NCI-H345 treated with DMSO at 0.1 percent for 48 hours (cell line): ENCODE data around the gene CXXC5.

Experiments
- DNase-seq: peaks from one replicate; lab custom pipeline; 2025; ENCODE audit not compliant: unreplicated experiment; lab: John Stamatoyannopoulos, UW

Gene CXXC5

DNA sequence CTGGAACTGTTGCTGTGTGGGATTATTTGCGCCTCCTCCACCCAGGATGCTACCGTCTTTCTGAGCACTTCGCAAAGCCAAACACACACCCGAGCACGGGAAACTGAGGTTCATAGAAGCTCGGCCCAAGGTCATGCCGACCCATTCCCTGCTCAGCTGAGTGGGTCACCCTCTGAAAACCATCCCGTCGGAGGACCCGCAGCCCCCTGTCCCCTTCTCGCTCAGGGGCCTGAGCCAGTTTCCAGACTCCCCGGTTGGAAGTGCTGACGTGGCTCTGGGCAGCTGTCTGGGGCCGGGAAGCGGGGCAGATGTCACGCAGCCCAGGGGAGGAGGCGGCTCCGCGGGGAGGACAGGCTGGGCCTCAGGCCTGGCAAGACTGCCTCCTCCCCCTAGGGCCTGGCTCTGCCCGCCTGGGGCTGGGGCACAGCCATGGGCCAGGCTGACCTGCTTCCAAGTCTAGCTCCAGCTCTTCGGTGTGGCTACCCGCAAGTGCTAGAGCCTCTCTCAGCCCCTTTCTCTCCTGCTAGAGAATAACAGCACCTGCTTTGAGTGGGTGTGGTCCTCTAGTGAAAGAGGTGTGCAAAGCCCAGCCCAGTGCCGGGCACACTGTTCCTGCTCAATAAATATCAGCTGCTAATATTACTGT, 9.9 kb upstream of the CXXC5 start:
- peak; percentile 72 for DNase-seq

DNA sequence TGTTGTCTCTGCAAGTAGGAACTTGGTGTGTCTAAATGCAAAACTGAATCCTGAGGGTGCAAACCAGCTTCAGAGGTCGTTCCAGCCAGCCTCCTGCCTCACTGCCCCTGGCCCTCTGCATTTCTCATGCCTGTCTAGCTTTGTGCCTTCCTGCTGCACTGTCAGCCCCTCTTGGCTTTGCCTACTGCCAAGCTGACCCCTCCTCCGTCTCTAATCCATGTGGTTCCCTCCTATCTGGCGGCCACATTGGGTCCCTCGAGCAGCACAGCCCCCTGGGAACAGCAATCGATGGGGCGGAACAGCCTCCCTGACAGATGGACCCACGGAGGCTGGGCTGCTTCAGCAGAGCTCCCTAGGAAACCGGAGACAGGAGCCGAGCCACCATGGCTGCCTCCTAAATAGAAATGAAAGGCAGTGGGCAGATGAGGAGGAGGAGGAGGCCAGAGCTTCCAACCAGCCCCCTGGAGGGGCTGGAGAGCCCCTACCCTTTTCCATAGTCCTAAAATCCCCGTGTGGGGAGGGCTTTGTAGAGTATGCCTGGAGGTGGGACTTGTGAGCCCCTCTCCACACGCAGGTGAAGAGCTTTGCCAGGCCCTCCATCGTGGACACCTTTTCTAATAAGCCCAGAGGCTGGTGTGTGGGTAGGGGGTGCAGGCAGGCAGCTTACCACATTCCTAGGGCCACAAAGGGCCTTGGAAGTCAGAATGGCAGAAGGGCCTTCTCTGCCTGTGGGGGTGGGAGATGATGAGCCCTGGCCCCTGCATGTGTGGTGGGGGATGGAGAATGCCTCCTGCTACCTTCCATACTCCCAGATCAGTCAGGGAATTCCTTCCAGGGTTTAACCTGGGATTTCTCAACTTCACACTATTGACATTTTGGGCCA, 9.2 kb upstream of the CXXC5 start:
- peak; percentile 37 for DNase-seq

DNA sequence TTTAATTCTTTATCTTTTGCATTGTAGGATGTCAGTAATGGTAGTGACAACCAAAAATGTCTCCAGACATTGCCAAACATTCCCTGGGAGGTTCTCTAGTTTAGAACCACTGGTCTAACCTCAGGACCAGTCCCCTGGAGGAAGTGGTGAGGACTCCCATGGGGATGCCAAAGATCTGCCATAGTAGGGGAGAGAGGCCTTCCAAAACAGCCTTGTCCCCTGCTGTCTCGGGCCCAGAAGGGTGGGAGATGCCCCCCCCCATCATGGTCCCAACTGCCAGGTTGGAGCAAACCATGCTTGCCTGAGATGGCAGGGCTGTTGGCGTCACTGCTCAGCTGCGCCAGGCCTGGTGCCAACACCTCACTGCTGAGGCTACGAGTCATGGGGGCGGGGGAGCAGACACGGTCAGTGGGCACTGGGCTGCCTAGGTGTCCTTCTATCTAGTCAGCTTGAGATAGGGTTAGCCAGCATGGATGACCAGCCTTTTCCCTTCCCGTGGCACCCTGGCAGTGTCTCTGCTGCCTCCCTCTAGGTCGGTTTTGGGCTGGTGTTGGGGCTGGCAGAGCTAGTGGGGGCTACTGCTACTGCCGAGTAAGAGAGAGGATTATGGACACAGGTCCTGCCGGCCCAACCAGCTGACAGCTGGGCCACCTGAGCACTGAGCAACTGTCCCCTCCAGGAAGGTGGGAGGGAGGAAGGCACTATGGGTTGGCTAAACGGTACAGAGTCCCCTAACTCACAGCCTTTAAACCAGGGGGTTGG, 8.3 kb upstream of the CXXC5 start:
- no peak for DNase-seq

DNA sequence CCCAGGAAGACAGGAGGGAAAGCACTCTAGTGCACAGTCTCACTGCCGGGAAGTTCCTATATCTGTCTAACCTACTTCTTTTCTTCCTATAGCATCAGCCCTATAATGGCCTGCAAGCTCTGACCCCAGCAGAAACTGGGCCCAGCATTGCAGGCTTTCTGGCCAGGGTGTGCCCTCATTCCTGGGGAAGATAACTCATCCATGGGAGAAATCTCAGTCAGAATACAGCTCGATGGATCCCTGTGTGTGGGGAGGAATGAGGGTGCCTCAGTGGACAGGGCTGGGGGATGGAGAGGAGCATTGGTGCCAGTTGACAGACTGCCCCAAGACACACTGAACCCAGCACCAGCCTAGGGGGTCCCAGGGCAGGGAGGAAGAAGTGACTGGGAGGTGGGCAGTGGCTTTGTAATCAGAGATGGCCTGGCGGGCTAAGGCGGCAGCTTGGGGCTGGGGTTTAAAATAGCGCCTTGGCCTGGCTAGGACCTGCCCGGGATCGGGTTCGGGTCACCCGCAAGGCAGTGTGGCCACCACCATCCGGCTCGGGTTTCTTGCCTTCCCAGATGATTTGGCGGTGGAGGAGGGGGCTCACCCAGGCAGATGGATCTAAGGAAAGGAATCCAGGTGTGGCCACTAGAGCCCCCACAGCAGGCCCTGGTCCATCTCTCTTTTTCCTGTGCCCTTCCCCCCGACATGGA, 7.6 kb upstream of the CXXC5 start:
- DNase-seq: no peak

DNA sequence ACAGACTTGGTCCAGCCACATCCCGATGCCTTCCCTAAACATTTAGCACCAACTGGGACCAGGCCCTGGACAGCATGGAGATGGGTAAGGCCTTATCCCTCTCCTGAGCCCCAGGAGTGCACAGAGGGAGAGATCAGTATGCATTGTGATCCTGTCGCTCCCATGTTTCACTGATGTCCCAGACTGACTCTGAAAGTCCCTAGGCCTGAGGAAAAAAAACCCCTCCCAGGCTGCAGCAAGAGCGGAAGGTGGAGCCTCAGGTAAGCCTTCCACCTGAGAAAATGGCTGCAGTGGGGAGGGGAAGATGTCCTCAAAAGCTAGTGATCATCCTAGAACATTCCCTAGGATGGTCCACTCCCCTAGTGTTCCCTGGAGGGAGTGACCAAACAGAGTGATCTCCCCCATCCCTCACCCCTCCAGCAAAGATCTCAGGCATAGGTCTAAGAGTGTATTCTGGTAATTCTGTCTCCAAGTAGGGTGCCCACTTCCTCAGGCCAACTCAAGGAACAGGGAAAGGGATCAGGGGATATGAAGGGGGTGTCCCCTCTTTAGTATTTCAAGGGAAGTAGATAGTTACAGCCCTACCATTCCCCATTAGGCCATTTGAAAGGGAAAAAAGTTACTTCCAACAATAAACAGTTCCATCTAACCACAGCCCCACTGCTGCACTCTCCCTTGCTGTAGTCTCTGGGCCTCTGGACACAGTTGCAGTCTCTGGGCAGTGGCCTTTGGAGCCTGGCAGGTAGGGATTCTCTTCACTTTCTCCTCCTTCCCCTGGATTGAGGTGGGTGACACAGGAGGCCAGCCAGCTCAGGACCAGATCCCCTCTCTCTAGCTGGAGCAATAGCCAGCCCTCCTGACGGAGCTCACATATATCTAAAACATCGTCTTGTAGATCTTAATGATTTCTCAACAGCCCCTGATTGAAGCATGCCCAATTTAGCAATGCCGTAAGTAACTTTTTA, 6.8 kb upstream of the CXXC5 start:
- no peak for DNase-seq

DNA sequence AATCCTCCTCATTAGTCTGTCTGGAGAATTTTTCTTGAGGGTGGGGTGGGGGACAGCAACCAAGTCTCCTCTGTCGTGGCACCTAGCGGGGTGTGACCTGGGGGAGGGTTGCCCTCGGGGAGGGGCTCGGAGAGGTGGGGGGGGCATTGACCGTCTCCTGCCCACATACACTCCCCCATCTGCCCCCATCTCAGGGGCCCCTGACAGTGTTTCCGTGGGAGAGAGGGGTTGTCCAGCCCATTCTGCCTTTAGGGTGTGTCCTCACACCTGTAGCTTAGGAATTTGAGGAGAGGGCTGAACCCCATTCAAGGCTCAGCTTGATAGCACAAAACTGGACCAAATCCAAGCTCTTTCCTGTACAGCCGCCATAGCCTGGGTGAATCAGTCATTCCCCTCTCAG, 5.9 kb upstream of the CXXC5 start:
- no peak for DNase-seq

DNA sequence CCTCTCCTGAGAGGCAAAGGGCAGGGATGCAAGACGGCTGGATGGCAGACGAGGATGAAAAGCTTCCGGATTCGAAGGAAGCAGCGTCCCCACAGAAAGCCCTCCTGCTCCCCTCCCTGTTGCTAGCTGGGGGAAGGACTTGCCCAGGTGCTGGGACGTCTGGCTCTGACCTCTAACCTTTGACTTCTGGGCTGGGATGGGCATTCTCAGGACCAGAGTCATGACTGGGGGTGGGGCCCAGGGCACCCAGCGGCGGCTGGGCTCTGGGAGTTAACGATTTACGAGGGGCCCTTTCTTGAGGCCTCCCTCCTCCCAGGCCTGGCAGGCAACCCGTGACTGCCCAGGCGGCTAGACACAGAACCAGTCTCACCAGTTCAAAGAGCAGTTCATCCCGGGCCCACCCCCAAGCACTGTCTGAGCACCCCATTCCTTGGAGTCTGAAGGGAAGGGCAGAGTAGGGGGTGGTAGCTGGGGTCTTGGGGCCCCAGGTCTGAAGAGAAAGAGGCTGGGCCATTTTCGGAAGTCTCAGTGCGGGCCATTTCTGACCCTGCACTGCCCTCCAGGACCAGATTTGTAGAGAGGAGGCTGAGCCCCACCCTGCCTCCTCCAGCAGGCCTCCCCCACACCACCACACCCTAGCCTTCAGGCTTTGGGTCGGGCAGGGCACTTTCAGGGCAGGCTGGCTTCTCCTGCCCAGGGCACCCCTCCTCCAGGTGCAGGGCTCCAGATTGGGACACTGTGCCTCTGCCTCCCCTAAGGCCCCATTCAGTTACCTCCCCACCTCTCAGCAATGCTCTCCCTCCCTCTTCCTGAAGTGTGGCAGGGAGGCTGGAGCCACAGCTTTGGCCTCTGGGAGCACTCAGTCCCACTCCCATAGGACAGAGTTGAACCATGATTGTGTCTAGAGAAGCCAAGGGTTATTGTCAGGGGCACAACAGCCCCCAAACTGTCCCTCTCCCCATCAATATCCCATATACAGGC, 5.0 kb upstream of the CXXC5 start:
- DNase-seq: no peak

- DNase-seq: no peak
These were observed 4.1 kb upstream of the CXXC5 start for GRCh38 chr5:139644001-139644456.

DNA sequence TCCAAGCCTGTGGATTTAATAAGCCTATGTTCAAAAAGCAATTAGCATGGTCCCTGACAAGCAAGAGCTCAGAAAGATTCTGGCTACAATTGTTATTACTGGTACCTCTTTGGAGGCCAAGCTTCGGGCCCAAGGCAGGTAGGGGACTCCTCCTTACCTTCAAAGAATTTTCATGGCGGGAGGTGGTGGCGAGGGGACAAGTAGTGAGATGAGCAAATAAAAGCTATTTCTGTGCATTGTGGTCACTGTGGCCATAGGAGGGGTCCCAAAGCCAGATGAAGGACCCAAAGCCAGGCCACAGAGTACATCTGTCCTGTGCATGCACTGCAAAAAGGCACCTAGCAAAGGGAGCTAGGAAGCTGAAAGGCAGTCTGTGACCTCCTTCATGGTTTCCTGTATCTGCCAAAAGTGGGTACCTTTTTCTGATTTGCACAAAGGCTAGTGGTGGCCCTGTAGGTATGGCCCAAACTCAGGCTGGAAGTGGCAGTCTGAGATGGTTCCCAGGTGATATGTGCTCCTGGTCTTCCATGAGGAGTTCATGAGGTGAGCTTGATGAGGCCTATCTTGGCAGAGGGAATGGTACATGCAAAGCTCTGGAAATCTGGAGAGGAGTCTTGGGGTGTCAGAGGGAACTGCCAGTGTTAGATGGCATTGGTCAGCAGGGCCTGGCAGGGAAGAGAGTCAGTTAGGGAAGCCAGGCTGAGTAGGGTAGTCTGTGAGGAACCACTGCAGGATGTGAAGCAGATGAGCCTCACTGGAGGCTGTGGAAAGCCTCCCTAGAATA, 3.3 kb upstream of the CXXC5 start:
- no peak for DNase-seq

- DNase-seq: no peak
These were observed 2.7 kb upstream of the CXXC5 start for GRCh38 chr5:139645430-139645871.

DNA sequence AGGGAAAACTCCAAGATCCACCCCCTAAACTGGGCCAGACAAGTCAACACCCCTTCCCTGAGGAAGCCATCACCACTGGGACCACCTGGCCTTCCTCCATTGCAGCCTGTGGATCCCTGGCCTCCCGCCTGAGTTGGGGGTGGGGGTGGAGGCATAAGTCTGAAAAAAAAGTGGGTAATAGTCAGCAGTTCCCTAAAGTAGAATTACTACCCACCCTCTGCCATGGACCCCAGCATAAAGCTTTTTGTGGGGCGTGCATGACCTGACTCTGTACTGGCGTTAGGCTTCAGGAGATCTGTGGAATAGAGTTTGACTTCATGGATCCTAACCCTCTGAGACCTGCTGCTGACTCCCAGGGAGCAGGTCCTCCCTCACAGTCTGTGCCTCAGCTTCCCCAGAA, 2.0 kb upstream of the CXXC5 start:
- no peak for DNase-seq

GRCh38 chr5:139646912-139647505, 1.1 kb upstream of the CXXC5 start:
- no peak for DNase-seq

GRCh38 chr5:139647506-139648204, 494 bp upstream of the CXXC5 start:
- DNase-seq: no peak

- DNase-seq: no peak
These were observed 1.2 kb downstream of the CXXC5 start for GRCh38 chr5:139649082-139649991.

- no peak for DNase-seq
These were observed 2.0 kb downstream of the CXXC5 start for GRCh38 chr5:139650031-139650688.
